H1 (cell line): Measurements from ENCODE around the gene RBBP8. TPM values are rescaled to one million over a fixed set of nuclear protein-coding genes. Genes with fewer than 3 reads are reported as not detected.

Experiments used
- CHD1 ChIP-seq: IDR thresholded peaks from 2 replicates; pipeline ENCODE4 v1.6.1; 2012; ENCODE audit warnings: low read depth, low read length, improper control_type of control experiment
- CHD7 ChIP-seq: fragments of 300-600 bp; sonication (generic); IDR thresholded peaks from 2 replicates; pipeline ENCODE4 v1.7.1; 2012; ENCODE audit warnings: low read length, moderate library complexity, mild to moderate bottlenecking, inconsistent platforms; ENCODE audit not compliant: insufficient replicate concordance
- EZH2 ChIP-seq: fragments of 200-600 bp; sonication (generic); IDR thresholded peaks from 2 replicates; pipeline ENCODE4 v1.7.1; 2012; ENCODE audit warnings: low read depth, mild to moderate bottlenecking, moderate library complexity, low read length, inconsistent platforms; ENCODE audit not compliant: severe bottlenecking
- GTF2F1 ChIP-seq: IDR thresholded peaks from 2 replicates; pipeline ENCODE4 v1.6.1; 2012; ENCODE audit warnings: low read depth, low read length, improper control_type of control experiment, borderline replicate concordance
- HDAC2 ChIP-seq, 2 experiments: fragments of 300-600 bp in 1 of 2; sonication (generic) in 1 of 2; IDR thresholded peaks; 2 replicates each; pipeline ENCODE4 v1.6.1; 2011 to 2012; ENCODE audit warnings: low read depth in 2 of 2, low read length in 2 of 2, mild to moderate bottlenecking in 2 of 2, moderate library complexity in 2 of 2, borderline replicate concordance in 1 of 2, inconsistent platforms in 1 of 2
- HDAC6 ChIP-seq: IDR thresholded peaks from one replicate; pipeline ENCODE4 v1.7.1; 2012; ENCODE audit warnings: low read depth, mild to moderate bottlenecking, inconsistent platforms, low read length, moderate library complexity
- POLR2A ChIP-seq, 2 experiments: IDR thresholded peaks; 1 replicate in 1 of 2; 2 replicates in 1 of 2; pipeline ENCODE4 v1.6.1; 2011; ENCODE audit warnings: low read depth in 2 of 2, low read length in 2 of 2, mild to moderate bottlenecking in 2 of 2; ENCODE audit errors: control extremely low read depth in 1 of 2
- RNF2 ChIP-seq: fragments of 200-900, 300-1000 bp; sonication (generic); IDR thresholded peaks from 2 replicates; pipeline ENCODE4 v1.7.1; 2016; ENCODE audit warnings: borderline replicate concordance, low read depth, mild to moderate bottlenecking, antibody characterized with exemption, low read length; ENCODE audit not compliant: poor library complexity, severe bottlenecking; ENCODE audit errors: missing control alignments
- TAF7 ChIP-seq: optimal IDR thresholded peaks from 2 replicates; pipeline ENCODE3; 2011; ENCODE audit warnings: low read depth, mild to moderate bottlenecking, inconsistent platforms, low read length, moderate library complexity, borderline replicate concordance
- USF2 ChIP-seq: IDR thresholded peaks from 2 replicates; pipeline ENCODE4 v1.6.1; 2011; ENCODE audit warnings: low read length, improper control_type of control experiment
- polyA plus RNA-seq, 7 experiments: library from polyadenylated mRNA; depleted of rRNA in 3 of 7; stranded (reverse) in 5 of 7; unstranded in 2 of 7; fragments of >200 nt in 5 of 7; fragments of 200-250 nt in 2 of 7; gene quantifications; 1 replicate in 5 of 7; 2 replicates in 1 of 7; 4 replicates in 1 of 7; pipeline versions ENCODE4 v1.2.1 to v1.2.3, GENCODE V29; 2011 to 2013; ENCODE audit warnings: missing spikeins in 2 of 7, mixed read lengths in 2 of 7
- total RNA-seq: library from RNA; stranded (reverse); fragmentation: NEBNext Ultra II Directional; extraction: Animal tissue kit (Norgen Biotek cat#: 25700); gene quantifications from 2 replicates; pipeline ENCODE4 v1.2.1, GENCODE V29; 2021

Gene RBBP8
- total and polyA plus RNA-seq, 2 of the 8 experiments (the other 6 are each of a cell fraction or from before 2014, with no cell fraction given), result 16.1 to 65.8 TPM

DNA sequence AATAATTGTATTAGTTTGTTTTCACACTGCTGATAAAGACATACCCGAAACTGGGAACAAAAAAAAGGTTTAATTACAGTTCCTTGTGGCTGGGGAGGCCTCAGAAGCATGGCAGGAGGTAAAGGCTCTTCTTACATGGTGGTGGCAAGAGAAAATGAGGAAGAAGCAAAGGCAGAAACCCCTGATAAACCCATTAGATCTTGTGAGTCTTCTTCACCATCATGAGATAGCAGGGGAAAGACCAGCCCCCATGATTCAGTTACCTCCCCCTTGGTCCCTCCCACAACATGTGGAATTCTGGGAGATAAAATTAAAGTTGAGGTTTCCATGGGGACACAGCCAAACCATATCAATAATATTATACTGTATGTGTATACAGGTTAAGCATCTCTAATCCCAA, 128.9 kb downstream of the RBBP8 start (continued):
- TF ChIP-seq CHD7 (no peak), HDAC2 (IDR thresholded peaks at IDR 0.05; ENCODE audit: borderline replicate concordance in 1 of 2, low read depth in 2 of 2, low read length in 2 of 2) (no peak), RNF2 (no peak), POLR2A (IDR thresholded peaks at IDR 0.05; ENCODE audit: control extremely low read depth in 1 of 2, low read depth in 2 of 2, low read length in 2 of 2) (no peak), GTF2F1 (no peak), HDAC6 (no peak), TAF7 (no peak), CHD1 (no peak), EZH2 (no peak), USF2 (no peak)
